NCI-H146 treated with DMSO at 0.1 percent for 48 hours (cell line): ENCODE measurements around the gene BIN1.

Experiments used
- DNase-seq: peaks from one replicate; lab custom pipeline; 2025; ENCODE audit not compliant: unreplicated experiment; lab: John Stamatoyannopoulos, UW

The BIN1 gene

DNA sequence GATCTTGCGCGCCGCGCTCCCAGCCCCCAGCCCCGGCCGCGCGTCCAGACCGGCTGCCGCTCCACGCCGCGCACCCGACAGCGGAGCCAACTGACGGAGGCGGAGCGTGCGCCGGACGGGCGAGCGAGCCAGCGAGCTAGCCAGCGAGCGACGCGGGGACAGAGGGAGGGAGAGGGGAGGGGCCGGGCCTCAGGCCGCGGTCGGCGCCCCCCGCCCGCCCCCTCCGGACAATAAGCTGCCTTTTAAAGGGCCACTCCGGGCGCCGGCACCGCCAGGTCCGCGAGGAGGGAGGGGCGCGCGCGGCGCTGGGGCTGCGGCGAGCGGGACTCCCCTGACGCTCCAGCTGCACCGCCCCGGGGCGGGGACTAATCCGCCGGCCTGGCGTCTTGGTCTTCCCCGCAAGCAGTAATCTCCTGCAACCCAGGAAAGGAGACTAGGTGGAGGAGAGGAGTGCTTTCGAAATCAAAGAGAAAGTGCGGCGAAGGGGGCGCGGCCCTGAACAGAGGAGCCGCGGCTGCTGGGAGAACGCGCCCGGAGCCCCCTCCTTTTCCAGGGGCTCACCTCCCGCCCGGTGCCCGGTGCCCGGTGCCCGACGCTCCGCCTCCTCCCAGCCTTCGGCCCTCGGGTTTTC lies at the start of gene BIN1:
BIN1 (minus strand) TSS at position 164 of the 631 bp plus-strand sequence. CDS start 211 bp downstream, outside the sequence.
- peak; percentile 42 for DNase-seq

GRCh38 chr2:127155947-127156346 lies 49.0 kb upstream of the BIN1 start:
- DNase-seq, result no peak

- DNase-seq, result no peak
Observed at GRCh38 chr2:127155028-127155581, 48.2 kb upstream of the BIN1 start.

DNA sequence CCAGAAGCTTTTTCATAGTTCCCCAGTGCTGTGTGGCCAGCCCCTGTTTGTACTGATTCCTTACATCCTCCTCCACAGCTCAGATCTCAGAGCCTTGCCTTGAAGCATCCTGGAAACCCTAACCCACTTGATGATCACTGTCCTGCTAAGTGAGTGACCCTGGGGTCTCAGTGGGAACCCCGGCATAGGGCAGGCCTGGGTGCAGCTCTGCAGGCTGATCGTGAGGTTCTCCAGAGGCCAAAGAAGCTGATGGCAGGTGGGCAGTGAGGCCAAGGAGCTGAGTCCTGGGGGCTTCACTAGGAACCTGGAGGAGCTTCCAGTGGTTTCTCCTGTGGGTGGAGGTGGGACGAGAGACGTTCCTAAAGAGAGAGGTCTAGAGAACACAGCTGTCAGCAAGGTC lies 47.4 kb upstream of the BIN1 start:
- DNase-seq, result no peak

GRCh38 chr2:127153691-127154158 lies 46.8 kb upstream of the BIN1 start:
- DNase-seq, result no peak

DNA sequence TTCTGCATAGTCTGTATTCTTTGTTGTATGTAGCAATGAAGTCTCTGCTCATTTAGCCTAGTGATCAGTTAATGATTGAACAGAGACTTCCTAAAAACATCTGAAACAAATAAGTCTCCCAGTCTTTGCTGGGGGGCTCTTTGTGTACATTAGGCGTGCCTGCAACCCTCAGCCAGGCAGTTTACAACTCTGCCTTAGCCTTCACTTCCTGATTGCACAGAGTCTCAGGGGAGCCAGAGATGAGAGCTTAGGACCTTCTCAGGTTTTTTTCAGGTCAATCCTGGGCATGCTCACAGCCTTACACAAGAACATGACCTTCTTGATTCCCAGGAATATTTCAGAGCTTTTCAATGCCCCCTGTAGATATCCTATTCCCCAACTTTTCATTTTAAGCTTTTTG lies 44.0 kb upstream of the BIN1 start:
- DNase-seq, result no peak

GRCh38 chr2:127149384-127149783 lies 42.4 kb upstream of the BIN1 start:
- no peak for DNase-seq

- DNase-seq, result no peak
Observed at GRCh38 chr2:127146820-127147502, 40.0 kb upstream of the BIN1 start.

- no peak for DNase-seq
Observed at GRCh38 chr2:127146071-127146725, 39.2 kb upstream of the BIN1 start.

DNA sequence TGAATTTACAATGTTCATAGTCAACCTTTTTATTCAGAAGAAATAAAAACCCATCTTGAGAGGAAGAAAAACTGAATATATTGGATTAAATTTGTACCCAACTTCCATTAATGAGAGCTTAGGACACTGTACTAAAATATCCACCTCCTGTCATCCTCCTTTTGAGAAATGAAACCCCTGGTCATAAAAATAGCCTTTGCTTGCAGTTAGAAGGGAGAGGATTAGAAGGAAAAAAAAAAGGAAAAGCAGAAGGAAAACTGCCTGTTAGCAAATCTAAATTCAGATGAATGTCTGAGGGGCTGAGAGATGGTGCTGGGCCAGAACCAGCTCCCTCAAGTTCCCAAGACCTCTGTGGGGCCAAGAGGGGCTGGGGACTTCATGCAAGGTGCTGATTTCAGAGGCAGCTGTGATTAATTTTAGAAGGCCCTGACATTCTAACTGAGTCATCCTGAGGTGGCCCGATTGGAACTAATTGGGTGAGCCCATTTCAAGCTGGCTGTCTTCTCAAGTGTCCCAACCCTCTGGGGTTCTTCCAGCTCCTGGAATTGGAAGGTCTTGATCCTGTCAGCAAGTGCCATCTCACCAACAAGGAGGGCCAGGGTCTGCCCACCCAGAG lies 38.4 kb upstream of the BIN1 start:
- DNase-seq, result no peak

DNA sequence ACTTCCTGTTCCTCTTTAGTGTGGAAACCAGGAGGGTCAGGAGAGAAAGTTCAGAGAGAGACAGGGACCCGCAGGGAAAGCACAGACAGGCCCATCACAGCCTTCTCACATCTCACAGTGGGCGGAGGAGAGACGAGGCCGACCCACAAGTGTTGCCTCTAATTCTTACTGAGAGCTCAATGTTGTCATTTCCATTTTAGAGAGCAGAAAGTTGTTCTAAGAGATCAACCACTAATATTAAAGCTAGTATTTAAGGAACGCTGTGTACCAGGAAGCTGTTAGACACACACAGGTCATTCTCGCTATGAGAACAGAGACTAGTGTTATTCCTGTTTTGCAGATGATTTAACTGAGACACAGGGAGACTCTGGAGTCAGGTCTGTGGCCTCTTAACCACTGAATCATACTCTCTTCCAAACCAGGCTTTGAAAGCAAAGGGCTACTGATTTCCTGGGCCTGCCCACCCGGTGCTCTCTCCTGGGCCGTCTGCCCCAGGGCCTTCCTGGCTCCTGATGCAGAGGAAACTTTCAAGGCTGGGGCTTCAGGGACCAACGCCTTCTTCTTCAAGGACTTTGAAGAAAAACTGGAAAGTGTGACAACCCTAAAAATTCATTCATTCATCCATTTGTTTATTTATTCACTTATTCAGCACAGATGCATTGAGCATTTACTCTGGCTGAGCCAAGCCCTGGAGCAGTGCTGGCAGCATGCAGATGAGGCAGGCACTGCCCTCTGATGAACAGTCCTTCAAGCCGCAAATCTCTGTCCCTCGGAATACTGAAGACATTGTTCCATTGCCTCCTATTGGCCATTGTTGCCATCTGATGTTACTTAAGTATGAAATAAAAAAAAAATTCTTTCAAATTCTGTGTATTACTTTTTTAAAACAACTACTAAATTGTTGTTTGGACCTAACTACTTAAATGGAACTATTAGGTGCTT lies 37.2 kb upstream of the BIN1 start:
- DNase-seq, result no peak

GRCh38 chr2:127142663-127143630 lies 36.0 kb upstream of the BIN1 start:
- no peak for DNase-seq

- DNase-seq, result no peak
Observed at GRCh38 chr2:127140538-127140937, 33.6 kb upstream of the BIN1 start.

- no peak for DNase-seq
Observed at GRCh38 chr2:127139766-127140165, 32.8 kb upstream of the BIN1 start.

DNA sequence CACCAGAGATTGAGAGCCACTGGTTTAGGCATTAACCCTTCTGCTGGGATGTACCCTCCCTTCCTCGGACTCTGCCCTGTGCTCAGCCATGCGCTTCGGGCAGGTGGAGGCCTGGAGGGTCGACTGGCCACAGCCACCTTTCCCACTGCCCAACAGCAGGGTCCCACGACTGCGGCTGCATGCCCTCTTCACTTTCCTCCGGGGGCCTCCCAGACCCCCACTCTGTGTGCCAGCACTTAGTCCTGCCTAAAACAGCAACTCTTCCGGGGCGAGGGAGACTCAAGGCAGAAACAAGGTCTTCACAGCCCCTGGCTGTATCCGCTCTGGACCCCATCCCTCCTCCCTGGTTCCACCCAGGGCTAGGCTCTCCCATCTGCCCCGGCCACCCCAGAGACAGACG lies 31.3 kb upstream of the BIN1 start:
- no peak for DNase-seq

DNA sequence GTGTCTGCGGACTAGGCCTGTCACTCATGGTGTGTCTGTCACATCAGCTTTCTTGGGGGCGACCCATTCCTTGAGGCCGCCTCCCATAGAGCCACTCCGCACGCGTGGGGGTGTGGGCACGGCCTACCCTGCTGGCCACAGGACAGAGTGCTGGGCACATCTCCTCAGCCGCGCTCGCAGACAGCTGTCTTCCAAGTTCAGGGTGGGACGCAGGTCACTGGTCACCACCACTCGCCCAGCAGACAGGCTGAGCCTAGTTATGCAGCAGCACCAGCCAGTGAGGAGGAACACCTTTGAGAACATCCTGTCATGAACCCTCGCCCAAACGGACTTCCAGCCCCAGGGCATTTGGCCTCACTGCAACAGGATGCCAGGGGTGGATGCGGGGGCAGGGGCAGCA lies 30.8 kb upstream of the BIN1 start:
- no peak for DNase-seq

DNA sequence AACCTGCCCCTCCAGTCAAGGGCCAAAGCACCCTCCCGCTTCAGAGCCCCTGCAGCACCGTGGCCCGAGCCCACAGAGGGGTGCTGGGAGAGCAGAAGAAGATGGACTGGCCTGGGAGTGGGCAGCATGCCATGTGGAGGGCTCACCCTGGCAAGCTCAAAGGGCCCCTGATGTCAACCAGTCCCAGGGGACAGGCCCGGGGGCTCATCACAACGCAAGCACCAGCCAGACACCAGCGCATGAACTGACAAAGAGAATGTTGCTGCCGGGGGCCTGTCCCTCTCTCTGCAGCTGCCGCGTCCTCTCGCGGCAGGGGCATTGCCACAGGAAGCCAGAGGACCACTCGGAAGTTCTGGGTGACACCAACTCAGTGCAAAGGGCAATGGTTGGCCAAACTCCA lies 30.3 kb upstream of the BIN1 start:
- DNase-seq, result no peak

DNA sequence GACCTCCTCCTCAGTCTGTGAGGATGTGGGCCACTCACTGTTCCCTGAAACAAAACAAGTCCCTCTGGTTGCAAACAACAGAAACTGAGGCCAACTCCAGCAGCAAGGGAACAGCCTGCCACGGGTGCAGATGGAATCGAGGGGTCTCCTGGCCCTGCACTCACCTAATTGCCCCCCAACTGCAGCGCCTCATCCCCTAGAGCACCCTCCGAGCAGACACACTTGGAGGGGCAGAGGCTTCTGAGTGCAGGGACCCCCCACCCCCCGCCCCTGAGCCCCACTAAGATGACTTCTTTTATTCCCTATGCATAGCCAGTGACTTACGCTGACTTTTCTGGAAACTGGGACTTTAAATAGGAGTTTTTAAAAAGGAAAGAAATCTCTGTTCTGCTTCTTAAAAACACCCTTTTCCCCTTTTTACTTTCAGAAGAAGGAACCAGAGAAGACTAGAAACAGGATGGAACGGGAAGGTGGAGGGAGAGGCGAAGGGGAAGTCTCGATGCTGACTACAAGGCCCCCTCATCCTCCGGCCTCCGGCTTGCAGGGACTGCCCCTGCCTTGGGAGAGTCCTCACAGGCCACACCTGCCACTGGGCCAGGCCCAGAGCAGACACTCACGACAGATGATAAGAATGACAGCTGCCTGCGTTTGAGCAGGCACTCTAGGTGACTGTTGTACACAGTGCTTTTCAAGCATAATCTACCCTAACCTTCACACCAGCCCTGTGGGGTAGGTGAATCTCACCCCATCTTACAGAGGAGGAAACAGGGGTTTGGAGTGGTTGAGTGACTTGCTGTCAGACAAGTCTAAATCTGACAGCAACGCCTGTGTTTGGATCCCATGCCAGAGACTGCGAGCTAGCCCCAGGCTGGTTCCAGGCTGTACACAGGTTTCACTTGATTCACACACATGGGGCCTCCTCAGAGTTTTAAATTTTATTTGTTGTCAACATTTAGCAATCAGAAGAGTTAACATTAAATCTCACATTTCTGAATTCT lies 28.2 kb upstream of the BIN1 start:
- DNase-seq, result no peak
